ENCODE measurements around the gene SYNE1. TPM values are rescaled to one million over a fixed set of nuclear protein-coding genes. Genes with fewer than 3 reads are reported as not detected.

The SYNE1 gene
- total and polyA plus RNA-seq, 10 of the 15 experiments (the other 5 are each of a cell fraction or from before 2014, with no cell fraction given): 2.3 to 28.7 (median 14.1) TPM

GRCh38 chr6:152155792-152156191, 481.4 kb downstream of the SYNE1 start:
- BruUV-seq (replicated peaks): no TSS peak
- ATAC-seq (no peak), FAIRE-seq (no peak), DNase-seq (ENCODE audit: low read depth, low spot score) (no peak)
- Histone ChIP-seq H3K9me3 (replicated peaks; ENCODE audit: control insufficient read depth, insufficient read depth, low read length) (no peaks in the 10 kb centered on the region), H3K27ac (ENCODE audit: control insufficient read depth, insufficient read depth) (no peak overlapping the region), H4K20me1 (ENCODE audit: control insufficient read depth, insufficient read depth) (no peaks in the 10 kb centered on the region), H3K4me1 (ENCODE audit: control insufficient read depth, insufficient read depth, low read length) (no peaks in the 10 kb centered on the region), H3K27me3 (replicated peaks in 1 of 2; ENCODE audit: control insufficient read depth in 2 of 2, insufficient read depth in 2 of 2, low read length in 1 of 2) (no peaks in the 10 kb centered on the region), H3K4me3 (no peak overlapping the region), H2AFZ (ENCODE audit: control insufficient read depth, low read depth, low read length) (no peak overlapping the region), H3K9ac (ENCODE audit: control insufficient read depth, insufficient read depth, low read length) (no peak overlapping the region), H3K4me2 (ENCODE audit: control insufficient read depth, insufficient read depth) (no peak overlapping the region), H3K36me3 (ENCODE audit: control insufficient read depth in 2 of 2, insufficient read depth in 2 of 2, low read length in 1 of 2) (peaks cover 0 to 5% of the 10 kb centered on the region in 2 experiments; a peak in 2 of 4 replicates), H3K79me2 (ENCODE audit: control insufficient read depth, insufficient read depth, low read length) (no peaks in the 10 kb centered on the region)
- WGBS (ENCODE audit: insufficient coverage, insufficient replicate concordance, low lambda C conversion rate, missing lambda C conversion rate): 84% methylated on average over 8 of the region's 8 CpGs
- no peak for TF ChIP-seq IKZF2 (IDR thresholded peaks at IDR 0.05)
- TF ChIP-seq E2F4 (IDR thresholded peaks at IDR 0.05; ENCODE audit: low read depth, low read length): no peak
- no peak for TF ChIP-seq TCF12 (IDR thresholded peaks at IDR 0.05; ENCODE audit: low read depth, low read length)
- TF ChIP-seq MXI1 (IDR thresholded peaks at IDR 0.05; ENCODE audit: low read depth, low read length): no peak
- TF ChIP-seq ATF7 (IDR thresholded peaks at IDR 0.05; ENCODE audit: low read depth): no peak
- no peak for TF ChIP-seq SMAD1 (IDR thresholded peaks at IDR 0.05; ENCODE audit: low read depth, partially characterized antibody)
- TF ChIP-seq ESRRA (IDR thresholded peaks at IDR 0.05; ENCODE audit: low read length): no peak
- TF ChIP-seq SIX5 (IDR thresholded peaks at IDR 0.05; ENCODE audit: low read depth, low read length, severe bottlenecking): no peak
- TF ChIP-seq SUZ12 (IDR thresholded peaks at IDR 0.05; ENCODE audit: unreplicated experiment): no peak
- no peak for TF ChIP-seq RELA (IDR thresholded peaks at IDR 0.05; ENCODE audit: borderline replicate concordance, partially characterized antibody)
- TF ChIP-seq TAF1 (IDR thresholded peaks at IDR 0.05; ENCODE audit: borderline replicate concordance, low read depth, low read length): no peak
- TF ChIP-seq ELK1 (IDR thresholded peaks at IDR 0.05; ENCODE audit: low read depth, low read length): no peak
- TF ChIP-seq SP1 (IDR thresholded peaks at IDR 0.05; ENCODE audit: low read depth, low read length): no peak
- ChIA-PET POLR2A (no interaction called here), CTCF (no interaction called here), RAD21 (ENCODE audit: unreplicated experiment) (no interaction called here), SMC1A (ENCODE audit: uncharacterized antibody, unreplicated experiment) (interaction anchor here (1.1 to 2.0 kb wide), 4 partner anchors 11 to 465 kb away, joined by 3 to 7 read pairs (median 4); no protein-coding TSS in a partner anchor)
- intact Hi-C loops (cut with micrococcal nuclease; ENCODE audit: unreplicated experiment): no loop called here
- in situ Hi-C loops (cut with MboI): no loop called here
